Smooth muscle cell (in vitro differentiated cells): ENCODE measurements around the gene UPP2. TPM values are rescaled to one million over a fixed set of nuclear protein-coding genes. Genes with fewer than 3 reads are reported as not detected.

Experiments
- DNase-seq: peaks from one replicate; lab custom pipeline; 2025; ENCODE audit not compliant: unreplicated experiment; lab: John Stamatoyannopoulos, UW
- H2AFZ ChIP-seq: fragments of 200-600 bp; sonication (generic); 2 replicates; pipeline ENCODE4 v1.6.0; 2016; ENCODE audit warnings: antibody characterized with exemption, low read depth, mild to moderate bottlenecking
- H3F3A ChIP-seq: fragments of 200-600 bp; sonication (generic); 2 replicates; pipeline ENCODE4 v1.6.0; 2017; ENCODE audit warnings: antibody characterized with exemption, low read depth
- H3K27ac ChIP-seq: fragments of 200-600 bp; sonication (generic); 2 replicates; pipeline ENCODE4 v1.5.1; 2016; ENCODE audit warnings: low read depth, mild to moderate bottlenecking
- H3K27me3 ChIP-seq: fragments of 200-600 bp; sonication (generic); 2 replicates; pipeline ENCODE4 v1.6.1; 2016; ENCODE audit warnings: low read depth, mild to moderate bottlenecking
- H3K36me3 ChIP-seq: fragments of 200-600 bp; sonication (generic); 2 replicates; pipeline ENCODE4 v1.5.1; 2016; ENCODE audit warnings: low read depth
- H3K4me1 ChIP-seq: fragments of 200-600 bp; sonication (generic); 2 replicates; pipeline ENCODE4 v1.5.1; 2016; ENCODE audit warnings: low read depth
- H3K4me2 ChIP-seq: fragments of 200-600 bp; sonication (generic); 2 replicates; pipeline ENCODE4 v1.6.0; 2016; ENCODE audit warnings: mild to moderate bottlenecking
- H3K4me3 ChIP-seq: fragments of 200-600 bp; sonication (generic); 2 replicates; pipeline ENCODE4 v1.5.1; 2016; ENCODE audit warnings: mild to moderate bottlenecking
- H3K79me2 ChIP-seq: fragments of 200-600 bp; sonication (generic); 2 replicates; pipeline ENCODE4 v1.6.0; 2016; ENCODE audit warnings: low read depth, mild to moderate bottlenecking
- H3K9ac ChIP-seq: fragments of 200-600 bp; sonication (generic); 2 replicates; pipeline ENCODE4 v1.6.0; 2016; ENCODE audit warnings: low read depth
- H3K9me3 ChIP-seq: fragments of 200-600 bp; sonication (generic); replicated peaks from 2 replicates; pipeline ENCODE4 v1.5.1; 2016; ENCODE audit warnings: low read depth
- H4K20me1 ChIP-seq: fragments of 200-600 bp; sonication (generic); 2 replicates; pipeline ENCODE4 v1.6.0; 2016; ENCODE audit warnings: low read depth
- CTCF ChIP-seq: fragments of 200-600 bp; sonication (generic); IDR thresholded peaks from 2 replicates; pipeline ENCODE4 v1.5.1; 2017; ENCODE audit warnings: borderline replicate concordance, mild to moderate bottlenecking, antibody characterized with exemption; ENCODE audit not compliant: insufficient read depth, poor library complexity, severe bottlenecking
- WGBS: methylation state at CpG from one replicate; pipeline ENCODE4 v1.1.7; 2016; ENCODE audit warnings: low lambda C conversion rate; 5-methylcytosine and 5-hydroxymethylcytosine counted together
- polyA plus RNA-seq: library from polyadenylated mRNA; unstranded; fragments of >200 nt; fragmentation: Nextera tagmentation; extraction: Ambion mirVana; gene quantifications from 2 replicates; pipeline ENCODE4 v1.2.1, GENCODE V29; 2016
- total RNA-seq: library from RNA; depleted of rRNA; stranded (reverse); fragments of >200 nt; gene quantifications from 2 replicates; pipeline ENCODE4 v1.2.3, GENCODE V29; 2014

UPP2 gene
- total and polyA plus RNA-seq, 2 experiments from 2014 or later = not detected

GRCh38 chr2:158128168-158128973 lies 26.7 kb downstream of the UPP2 start:
- Histone ChIP-seq H3K4me1 (no peaks in the 10 kb centered on the region), H3K79me2 (no peaks in the 10 kb centered on the region), H3K36me3 (no peaks in the 10 kb centered on the region), H3K9me3 (no peaks in the 10 kb centered on the region), H3K4me2 (no peak overlapping the region), H3K27ac (no peak overlapping the region), H3K4me3 (no peak overlapping the region), H3K27me3 (no peaks in the 10 kb centered on the region), H3K9ac (no peak overlapping the region), H4K20me1 (no peaks in the 10 kb centered on the region), H2AFZ (no peak overlapping the region), H3F3A (no peaks in the 10 kb centered on the region)
- no peak for TF ChIP-seq CTCF
- DNase-seq = no peak
- WGBS = 66% methylated on average over 2 of the region's 2 CpGs

DNA sequence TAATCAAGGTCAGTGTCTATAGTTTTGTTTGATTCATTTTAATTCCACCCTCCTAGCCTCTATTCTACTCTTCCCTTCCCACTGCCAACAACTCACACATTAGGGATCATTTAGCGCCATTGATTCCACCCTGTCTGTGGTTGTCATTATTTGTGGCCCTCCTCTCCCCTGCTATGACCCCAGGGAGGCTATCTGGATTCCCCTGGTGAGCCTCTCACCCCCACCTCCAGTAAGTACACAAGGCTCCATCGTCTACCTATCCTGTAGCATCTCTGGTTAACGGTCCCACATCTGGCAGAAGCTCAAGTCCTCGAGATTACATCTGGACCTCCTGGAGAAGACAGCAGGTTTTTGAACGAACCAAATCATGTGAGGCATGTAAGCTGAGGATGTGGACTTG lies 27.4 kb downstream of the UPP2 start:
- no peak overlapping the region for H3K27ac ChIP-seq
- H3K27me3 ChIP-seq = no peaks in the 10 kb centered on the region
- H3K4me3 ChIP-seq = no peak overlapping the region
- 85% methylated on average over 5 of the region's 5 CpGs for WGBS
- H3K9me3 ChIP-seq = no peaks in the 10 kb centered on the region
- H4K20me1 ChIP-seq = no peaks in the 10 kb centered on the region
- no peaks in the 10 kb centered on the region for H3K36me3 ChIP-seq
- no peaks in the 10 kb centered on the region for H3F3A ChIP-seq
- H3K79me2 ChIP-seq = no peaks in the 10 kb centered on the region
- no peak overlapping the region for H3K9ac ChIP-seq
- no peak overlapping the region for H3K4me2 ChIP-seq
- TF ChIP-seq CTCF = no peak
- H3K4me1 ChIP-seq = no peaks in the 10 kb centered on the region
- no peak overlapping the region for H2AFZ ChIP-seq
- no peak for DNase-seq

DNA sequence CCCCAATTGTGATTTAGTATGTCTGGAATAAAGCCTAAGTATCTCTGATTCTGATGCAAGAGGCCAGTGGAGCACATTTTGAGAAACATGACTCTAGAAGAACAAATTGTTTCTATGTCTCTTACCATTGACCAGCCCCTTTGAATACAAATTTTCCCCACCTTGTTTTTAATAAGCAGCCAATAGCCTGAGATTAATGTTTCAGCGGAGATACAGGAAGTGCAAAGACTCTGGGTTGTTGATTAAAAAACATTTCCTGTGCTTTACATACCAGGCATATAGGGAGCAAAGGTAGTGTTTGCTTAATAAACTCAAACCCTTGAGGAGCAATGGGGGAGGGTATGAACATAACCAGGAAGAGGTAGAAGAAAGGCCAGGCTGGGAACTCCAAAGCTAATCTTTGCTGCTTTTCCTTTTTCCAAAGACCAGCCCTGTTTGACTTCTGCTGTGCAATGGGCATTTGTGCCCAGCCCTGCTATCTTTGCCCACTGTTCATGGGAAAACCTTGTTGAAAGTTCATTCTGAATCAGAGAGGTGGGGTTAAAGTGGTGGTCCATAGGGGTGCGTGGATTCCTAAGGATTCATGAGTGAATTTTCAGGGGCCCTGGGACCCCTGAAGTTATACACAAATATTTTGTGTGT lies 29.3 kb downstream of the UPP2 start:
- no peak overlapping the region for H2AFZ ChIP-seq
- no peak overlapping the region for H3K27ac ChIP-seq
- no peak for TF ChIP-seq CTCF
- no peaks in the 10 kb centered on the region for H3K9me3 ChIP-seq
- H3K36me3 ChIP-seq = no peaks in the 10 kb centered on the region
- H3K79me2 ChIP-seq = no peaks in the 10 kb centered on the region
- H3K27me3 ChIP-seq = no peaks in the 10 kb centered on the region
- WGBS = 92% methylated on average over 2 of the region's 2 CpGs
- no peaks in the 10 kb centered on the region for H4K20me1 ChIP-seq
- H3F3A ChIP-seq = no peaks in the 10 kb centered on the region
- no peak overlapping the region for H3K4me3 ChIP-seq
- DNase-seq = no peak
- H3K9ac ChIP-seq = no peak overlapping the region
- no peak overlapping the region for H3K4me2 ChIP-seq
- no peaks in the 10 kb centered on the region for H3K4me1 ChIP-seq
